ENCODE measurements around the gene GPR32.
"Not testable (repeated sequence)": the region's sequence is repeated elsewhere in the genome, so short reads cannot be mapped to it uniquely, and the experiment has no call there.

The GPR32 gene, protein sequence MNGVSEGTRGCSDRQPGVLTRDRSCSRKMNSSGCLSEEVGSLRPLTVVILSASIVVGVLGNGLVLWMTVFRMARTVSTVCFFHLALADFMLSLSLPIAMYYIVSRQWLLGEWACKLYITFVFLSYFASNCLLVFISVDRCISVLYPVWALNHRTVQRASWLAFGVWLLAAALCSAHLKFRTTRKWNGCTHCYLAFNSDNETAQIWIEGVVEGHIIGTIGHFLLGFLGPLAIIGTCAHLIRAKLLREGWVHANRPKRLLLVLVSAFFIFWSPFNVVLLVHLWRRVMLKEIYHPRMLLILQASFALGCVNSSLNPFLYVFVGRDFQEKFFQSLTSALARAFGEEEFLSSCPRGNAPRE
- 0 reads per million in 2 donors for total RNA-seq

DNA sequence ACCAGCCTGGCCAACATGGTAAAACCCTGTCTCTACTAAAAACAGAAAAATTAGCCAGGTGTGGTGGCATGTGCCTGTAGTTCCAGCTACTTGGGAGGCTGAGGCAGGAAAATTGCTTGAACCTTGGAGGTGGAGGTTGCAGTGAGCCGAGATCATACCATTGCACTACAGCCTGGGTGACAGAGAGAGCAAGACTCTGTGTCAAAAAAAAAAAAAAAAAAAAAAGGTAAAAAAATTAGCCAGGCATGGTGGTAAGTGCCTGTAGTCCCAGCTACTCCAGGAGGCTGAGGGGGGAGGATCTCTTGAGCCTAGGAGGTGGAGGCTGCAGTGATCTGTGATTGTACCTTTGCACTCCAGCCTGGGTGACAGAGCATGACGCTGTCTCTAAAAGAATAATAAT is at the start of gene GPR32:
Gene GPR32 (plus strand): TSS at position 301 of the 400 bp plus-strand sequence. CDS start 137 bp downstream, outside the sequence.
- DNase-seq = not testable (repeated sequence)

DNA sequence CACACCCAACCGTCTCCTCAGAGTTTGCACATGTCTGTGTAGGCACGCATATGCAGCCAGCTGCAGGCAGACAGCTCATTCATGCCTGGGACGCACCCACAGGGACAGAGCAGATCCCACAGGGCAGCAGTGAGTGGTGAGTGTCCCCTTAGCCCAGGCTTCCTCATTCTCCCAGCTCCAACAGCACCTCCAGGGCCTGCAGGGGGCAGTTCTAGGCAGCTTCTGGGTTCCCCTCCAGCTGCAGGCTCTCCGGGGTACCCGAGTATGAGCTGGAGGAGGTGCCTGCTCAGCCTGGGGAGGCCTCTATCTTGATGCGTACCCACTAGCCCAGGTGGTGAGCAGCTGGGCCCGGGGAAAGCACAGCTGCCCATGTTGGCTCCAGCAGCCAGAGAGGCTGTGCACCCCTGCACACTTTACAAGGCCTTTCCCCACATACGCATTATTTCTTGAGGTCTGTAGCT is 49.3 kb upstream of the GPR32 start:
- DNase-seq = no peak

DNA sequence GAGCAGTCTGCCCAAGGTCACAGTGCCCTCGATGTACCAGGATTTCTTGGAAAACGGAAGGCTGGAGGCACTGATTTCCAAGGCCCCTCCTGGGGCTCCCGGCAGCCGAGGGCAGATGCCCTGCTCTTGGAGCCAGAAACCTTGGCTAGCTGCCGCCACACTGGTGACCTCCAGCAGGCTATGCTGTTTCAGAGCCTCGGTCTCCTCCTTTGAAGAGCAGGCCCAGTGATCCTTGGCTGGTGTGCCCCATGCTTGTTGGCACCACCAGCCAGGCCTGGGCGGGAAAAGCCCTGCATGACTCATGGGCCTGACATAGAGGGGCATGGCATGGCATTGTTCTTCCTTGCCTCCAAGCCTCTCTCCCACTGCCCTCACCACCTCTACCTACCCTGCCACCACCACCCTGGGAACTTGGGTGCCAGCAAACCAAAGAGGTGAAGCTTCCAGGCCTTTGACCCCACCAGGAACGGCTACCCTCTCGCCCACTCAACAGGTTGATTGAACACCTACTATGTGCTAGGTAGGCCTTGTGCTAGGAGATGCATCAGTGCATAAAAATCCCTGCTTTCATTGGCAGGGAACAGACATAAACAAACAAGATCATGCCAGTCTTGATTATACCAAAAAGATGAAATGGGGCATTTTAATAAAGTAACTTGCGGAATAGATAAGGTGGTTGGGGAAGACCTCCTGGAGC is 48.7 kb upstream of the GPR32 start:
- no peak for DNase-seq

DNA sequence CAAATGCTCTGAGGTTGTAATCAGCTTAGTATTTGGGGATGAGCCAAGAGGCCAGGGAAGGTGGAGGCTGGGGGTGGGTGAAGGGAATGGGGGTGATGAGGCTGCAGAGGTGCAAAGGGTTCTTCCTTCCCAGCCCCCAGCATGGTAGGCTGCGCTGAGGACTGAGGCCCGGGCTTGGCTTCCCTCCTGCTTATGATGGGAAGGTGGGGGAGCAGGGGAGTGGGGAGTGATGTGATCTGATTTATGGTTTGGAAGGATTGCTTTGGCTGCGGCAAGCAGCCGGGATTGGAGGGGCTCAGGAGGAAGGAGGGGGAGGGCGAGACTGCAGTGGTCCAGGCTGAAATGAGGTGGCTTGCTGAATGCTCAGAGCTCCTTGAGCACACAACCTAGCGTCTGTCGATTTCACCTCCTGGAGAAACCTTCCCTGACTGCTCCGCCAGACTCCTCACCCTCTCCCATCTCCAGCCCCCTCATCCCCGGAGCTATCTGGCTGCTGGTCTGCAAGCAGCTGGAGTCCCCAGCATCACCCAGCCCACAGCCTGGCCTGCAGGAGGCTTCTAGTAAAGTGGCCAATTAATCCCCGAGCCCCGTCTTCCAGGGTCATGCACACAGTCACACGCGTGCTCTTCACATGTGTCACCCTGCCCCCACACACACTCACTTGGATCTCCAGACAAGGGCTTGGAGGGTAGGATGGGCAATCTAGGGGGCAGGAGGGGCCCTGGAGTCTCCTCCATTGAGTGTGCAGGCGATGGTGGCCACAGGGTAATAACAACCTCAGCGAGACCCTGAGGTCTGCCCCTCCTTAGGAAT is 47.9 kb upstream of the GPR32 start:
- no peak for DNase-seq

DNA sequence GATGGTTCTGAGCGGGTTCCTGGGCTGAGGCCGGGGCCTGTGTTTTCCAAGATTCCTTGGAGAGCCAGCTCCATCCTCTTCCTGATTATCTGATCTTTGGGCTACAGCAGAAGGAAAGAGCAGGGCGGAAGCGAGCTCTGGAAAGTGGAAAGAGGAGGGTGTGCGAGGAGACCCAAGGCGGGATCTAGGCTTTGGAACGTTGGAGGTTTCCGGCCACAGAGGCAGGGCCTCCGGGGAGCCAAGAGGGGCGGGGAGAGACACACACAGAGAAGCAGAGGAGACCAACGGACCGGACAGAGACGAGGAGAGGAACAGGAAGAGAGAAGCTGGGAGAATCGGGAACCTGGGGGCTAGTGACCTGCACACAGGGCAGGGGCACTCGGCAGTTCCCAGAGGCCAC is 47.2 kb upstream of the GPR32 start, which contains the start of gene CLEC11A:
Gene CLEC11A (plus strand): TSS at position 296 of the 400 bp plus-strand sequence. CDS start 162 bp downstream, outside the sequence.
- DNase-seq = no peak

DNA sequence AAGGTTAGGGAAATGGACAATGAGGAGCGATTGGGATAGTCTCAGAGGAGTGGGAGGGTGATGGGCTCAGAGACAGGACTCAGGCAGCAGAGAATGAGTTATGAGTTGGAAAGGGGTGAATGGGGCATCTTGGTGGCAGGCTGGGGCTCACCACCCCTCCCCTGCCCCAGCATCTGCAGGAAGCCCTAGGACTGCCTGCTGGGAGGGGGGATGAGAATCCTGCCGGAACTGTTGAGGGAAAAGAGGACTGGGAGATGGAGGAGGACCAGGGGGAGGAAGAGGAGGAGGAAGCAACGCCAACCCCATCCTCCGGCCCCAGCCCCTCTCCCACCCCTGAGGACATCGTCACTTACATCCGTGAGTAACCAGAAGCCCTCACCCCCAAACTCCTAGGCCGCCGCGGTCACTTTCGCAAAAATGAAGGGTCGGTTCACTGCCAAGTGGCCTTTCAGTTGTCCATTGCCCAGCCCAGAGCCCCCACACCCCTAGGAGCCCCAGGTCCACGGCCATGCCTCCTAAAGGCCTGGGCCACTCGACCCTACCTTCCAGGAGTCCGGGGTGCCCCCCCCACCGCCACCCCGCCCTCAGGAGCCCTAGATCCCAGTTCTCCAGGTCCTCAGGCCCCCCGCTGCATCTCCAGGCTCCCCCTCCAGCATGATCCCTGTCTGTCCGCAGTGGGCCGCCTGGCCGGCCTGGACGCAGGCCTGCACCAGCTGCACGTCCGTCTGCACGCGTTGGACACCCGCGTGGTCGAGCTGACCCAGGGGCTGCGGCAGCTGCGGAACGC is 46.3 kb upstream of the GPR32 start:
- no peak for DNase-seq

DNA sequence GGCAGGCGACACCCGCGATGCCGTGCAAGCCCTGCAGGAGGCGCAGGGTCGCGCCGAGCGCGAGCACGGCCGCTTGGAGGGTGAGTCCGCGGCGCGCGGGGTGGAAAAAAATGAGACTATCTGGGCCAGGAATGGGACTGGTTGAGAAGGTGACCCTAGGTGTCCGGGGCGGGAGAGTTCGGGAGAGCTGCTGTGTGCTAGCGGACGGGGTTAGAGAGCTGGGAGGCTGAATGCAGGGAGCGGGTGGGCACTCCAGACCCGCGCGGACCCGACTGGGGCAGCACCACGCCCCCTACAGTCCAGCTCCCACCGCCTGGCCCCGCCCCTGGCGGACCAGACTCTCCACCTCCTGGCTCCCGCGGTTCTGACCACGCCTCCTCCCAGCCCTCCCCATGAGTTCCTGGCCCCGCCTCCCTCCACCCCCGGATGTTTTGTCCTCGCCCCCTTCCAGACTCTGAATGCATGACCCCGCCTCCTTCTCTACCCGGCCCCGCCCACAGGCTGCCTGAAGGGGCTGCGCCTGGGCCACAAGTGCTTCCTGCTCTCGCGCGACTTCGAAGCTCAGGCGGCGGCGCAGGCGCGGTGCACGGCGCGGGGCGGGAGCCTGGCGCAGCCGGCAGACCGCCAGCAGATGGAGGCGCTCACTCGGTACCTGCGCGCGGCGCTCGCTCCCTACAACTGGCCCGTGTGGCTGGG is 45.6 kb upstream of the GPR32 start:
- DNase-seq = peak; percentile 60

DNA sequence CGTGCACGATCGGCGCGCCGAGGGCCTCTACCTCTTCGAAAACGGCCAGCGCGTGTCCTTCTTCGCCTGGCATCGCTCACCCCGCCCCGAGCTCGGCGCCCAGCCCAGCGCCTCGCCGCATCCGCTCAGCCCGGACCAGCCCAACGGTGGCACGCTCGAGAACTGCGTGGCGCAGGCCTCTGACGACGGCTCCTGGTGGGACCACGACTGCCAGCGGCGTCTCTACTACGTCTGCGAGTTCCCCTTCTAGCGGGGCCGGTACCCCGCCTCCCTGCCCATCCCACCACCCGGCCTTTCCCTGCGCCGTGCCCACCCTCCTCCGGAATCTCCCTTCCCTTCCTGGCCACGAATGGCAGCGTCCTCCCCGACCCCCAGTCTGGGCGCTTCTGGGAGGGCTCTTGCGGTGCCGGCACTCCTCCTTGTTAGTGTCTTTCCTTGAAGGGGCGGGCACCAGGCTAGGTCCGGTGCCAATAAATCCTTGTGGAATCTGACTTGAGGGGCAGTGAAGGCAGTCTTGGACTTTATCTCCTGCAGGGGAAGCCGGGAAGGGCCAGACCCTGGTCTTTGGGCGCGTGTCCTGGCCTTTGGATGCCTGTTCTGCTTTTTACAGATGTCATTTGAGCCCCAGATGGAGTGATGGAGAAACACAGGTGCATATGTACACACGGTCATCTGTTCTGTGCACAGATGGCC is 44.9 kb upstream of the GPR32 start:
- no peak for DNase-seq

DNA sequence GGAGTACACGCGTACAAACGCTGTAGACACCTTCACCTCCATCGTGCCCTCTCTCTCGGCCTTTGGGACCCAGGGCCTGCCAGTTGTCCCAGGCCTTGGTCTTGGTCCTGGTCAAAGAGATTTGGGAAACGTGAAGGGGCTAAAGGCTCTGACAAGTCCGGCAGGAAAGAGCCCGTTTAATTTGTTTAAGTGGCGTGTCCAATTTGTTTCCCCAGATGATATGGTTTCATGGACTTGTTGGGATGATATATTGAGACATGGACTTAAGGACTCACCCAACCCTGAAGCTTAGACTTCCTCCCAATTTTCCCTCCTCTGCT is 44.4 kb upstream of the GPR32 start:
- DNase-seq = no peak

DNA sequence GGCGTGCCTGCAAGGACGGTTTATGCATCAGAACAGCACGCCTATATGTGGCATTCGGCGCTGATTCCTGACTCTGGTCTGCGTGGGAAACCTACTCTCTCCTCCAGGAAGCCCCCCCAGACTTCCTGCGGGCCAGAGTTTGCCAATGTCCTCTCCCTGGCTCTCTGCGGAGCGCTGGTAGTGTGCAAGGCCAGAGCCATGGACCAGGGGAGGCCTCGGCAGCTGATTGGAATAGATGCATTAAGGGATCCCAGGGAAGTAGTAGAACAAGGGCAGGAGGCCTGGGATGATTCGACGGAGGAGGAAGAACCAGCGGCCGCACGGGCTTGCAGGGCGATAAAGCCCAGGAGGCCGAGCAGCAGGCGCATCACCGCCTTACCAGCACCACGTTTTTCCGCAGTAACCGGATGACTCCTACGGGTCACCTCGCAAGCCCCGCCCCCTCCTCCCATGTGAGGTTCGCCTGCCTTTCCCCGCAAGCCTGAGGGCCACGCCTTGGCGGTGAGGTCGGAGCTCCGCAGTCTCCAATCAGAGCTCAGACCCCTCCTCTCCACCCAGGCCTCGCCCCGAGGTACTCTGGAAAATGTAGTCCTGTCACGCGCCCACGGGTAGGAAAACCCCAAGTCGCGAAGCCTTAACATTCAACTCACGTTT is 42.1 kb upstream of the GPR32 start:
- DNase-seq = no peak

DNA sequence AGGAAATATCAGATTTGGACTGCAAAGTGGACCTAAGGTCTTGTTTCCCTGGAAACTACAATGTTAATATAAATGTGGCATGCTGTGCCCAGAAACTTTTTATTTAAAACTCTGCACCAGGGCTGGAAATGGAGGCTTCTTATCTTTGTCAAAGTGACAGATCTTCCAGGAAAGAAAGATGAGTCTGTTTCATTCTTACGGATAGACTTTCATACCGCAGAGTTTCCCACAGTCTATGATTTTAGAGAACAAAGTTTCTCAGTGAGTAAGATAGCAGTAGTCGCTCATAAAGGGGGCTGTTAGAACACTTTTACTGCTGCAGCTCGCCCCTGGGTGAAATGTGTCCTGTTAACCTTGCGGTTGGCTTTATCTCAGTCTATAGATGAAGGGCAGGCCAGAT is 40.4 kb upstream of the GPR32 start:
- no peak for DNase-seq

DNA sequence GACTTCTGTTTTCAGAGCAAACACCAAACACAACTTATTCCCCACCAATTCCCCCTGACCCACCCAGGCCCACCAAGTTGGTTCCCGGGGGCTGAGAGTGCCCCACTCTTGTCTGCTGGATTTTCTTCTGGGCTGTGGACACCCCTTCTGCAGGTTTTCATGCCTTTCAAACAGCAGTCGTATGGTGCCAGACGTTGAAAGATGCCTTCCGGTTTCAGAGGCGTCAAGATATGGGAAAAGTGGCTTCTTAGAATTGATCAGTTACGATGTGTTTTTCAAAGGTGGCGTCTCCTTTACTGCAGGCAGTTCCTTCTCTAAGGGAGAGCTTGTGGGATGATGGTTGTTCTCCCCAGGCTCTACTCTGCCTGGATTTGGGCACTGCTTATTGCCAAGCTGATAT is 34.4 kb upstream of the GPR32 start:
- DNase-seq = no peak

DNA sequence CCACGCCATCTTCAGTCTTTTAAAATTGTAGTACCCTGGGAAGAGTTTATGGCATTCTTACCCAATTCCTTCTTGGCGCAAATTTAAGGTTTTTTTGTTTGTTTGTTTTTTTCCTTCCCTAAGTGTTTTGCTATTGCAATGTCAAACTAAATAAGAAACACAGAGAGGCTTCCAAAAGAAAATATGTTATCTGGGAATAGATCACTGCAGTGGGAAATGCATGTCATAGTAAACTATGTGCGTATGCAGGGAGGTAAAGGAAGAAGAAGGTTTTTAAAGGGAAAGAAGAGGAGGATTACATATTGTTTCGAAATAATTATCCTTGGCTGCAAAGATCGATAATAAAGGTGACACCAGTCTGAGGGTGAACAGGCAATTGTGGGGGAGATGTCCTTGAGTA is 33.9 kb upstream of the GPR32 start:
- no peak for DNase-seq

DNA sequence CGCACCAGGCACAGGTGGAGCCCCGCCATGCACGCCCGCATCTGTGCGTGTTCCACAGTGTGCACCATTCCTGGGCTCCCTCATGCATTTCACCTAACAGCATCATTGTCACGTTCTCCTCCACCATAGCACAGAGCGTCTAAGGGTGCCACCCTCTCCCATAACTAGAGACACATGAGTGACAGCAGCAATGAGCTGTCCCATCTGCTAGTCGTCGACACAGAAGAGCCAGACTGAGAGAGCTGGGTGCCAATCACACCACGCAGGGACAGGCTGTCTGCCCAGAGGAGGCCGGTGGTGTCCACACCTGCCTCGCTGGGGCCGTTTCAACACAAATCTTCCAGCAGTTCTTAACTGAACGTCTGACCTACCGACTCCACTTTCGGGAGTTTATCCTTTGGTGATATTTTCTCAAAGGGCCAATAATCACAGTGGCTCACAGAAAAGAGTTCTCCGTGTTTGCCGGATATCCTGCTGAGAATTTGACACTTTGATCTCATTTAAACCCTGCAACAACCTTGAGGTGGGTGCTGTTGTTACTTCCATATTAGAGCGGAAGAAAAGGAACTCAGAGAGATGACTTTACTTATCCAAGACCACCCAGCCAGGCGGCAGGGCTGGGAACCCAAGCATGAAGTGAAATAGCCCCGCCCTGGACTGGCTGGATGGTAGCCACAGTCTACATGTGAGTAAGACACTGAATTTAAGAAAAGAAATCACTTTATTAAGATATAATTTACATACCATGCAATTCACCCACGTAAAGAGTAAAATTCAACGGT is 30.9 kb upstream of the GPR32 start:
- DNase-seq = no peak

DNA sequence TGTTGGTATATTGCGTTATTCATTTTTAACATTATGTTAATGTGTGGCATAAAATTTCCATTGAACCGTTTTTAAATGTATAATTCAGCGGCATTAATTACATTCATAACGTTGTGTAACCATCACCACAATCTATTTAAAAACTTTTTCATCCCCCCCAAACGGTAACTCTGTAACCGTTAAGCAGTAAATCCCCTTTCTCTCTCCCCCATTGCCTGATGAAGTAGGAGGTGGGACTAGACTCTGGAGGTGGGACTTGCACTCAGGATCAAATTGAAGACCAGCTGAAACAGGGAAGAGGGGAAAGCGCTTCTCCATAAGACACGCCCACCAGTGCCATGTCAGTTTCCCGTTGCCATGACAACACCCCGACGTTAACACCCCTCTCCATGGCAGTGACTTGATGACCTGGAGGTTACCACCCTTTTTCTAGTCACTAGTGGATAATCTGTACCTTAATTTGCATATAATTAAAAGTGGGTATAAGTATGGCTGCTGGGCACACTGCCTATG is 30.3 kb upstream of the GPR32 start:
- no peak for DNase-seq

DNA sequence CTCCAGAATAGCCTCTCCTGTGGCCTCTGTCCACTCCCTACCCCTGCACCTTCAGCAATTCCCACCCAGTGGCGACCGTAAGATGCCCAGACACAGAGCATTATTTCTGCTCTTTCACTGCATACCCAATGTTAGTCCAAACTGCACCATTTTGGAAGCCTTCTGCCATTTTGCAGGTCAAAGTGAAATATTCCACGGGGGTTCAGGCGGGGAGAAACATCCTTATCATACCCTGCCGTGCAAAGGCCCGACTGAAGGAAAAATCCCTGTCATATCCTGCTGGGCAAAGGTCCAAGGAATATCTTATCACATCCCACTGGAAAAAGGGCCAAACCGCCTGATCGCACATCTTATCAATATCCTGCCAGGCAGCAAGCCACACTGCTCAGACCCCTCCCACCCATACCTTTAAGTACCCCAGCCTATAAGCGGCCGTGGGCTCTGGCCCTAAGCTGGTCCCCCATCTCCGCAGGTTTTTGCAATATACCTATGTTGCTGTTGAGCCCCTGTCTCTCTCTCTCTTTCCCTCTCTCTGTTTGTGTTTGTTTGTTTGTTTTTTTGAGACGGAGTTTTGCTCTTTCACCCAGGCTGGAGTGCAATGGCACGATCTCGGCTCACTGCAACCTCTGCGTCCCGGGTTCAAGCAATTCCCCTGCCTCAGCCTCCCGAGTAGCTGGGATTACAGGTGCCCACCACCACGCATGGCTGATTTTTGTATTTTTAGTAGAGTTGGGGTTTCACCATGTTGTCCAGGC is 28.9 kb upstream of the GPR32 start:
- DNase-seq = no peak

DNA sequence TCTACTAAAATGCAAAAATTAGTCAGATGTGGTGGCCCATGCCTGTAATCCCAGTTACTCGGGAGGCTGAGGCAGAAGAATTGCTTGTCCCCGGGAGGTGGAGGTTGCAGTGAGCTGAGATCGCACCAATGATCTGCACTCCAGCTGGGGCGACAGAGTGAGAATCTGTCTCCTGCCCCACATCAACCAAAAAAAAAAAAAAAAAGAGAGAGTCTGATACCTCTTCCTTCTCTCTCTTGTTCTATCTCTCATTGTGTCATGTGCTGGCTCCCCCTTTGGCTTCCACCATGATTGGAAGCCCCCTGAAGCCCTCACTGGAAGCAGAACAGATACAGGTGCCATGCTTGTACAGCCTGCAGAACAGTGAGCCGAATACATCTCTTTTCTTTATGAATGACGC is 26.7 kb upstream of the GPR32 start:
- DNase-seq = no peak

DNA sequence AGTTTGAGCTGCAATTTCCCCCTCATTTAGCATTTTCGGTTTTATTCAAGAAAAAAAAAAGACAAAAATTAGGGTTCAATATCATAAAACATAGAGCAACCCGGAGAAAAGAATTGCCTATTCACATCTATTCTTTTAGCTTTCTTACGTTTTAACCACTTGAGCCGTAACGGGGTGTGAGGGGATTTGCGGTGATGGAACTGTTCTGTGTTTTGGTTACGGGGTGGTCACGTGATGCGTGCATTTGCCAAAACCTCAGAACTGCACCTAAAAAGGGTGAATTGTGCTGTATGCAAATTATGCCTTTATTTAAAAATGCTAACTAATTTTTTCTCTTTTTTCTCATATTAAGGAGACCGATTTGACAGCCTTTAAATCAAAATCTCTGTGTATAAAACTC is 25.0 kb upstream of the GPR32 start:
- DNase-seq = no peak

DNA sequence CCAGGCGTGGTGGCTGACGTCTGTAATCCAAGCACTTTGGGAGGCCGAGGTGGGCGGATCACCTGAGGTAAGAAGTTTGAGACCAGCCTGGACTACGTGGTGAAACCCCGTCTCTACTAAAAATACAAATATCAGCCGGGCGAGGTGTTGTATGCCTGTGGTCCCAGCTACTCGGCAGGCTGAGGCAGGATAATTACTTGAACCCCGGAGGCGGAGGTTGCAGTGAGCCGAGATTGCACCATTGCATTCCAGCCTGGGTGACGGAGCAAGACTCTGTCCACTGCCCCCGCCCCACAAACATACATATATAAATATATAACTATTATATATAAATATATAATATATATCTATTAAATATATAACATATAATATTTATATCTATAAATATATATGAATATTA is 23.1 kb upstream of the GPR32 start:
- DNase-seq = not testable (repeated sequence)

All from T-helper 9 cell (primary cell).